Spleen (tissue), 11 donors: ENCODE data around the gene DHX57. TPM values are rescaled to one million over a fixed set of nuclear protein-coding genes. Genes with fewer than 3 reads are reported as not detected.
"Not testable (repeated sequence)": the region's sequence is repeated elsewhere in the genome, so short reads cannot be mapped to it uniquely, and the experiment has no call there.

ENCODE experiments used
- DNase-seq: peaks from one replicate; pipeline ENCODE4 v3.0.0-alpha.2; 2020
- H3K27ac ChIP-seq, 8 donors: fragments of 200-600 bp; sonication (generic) in 7 of 8; 1 replicate in 4 of 8; 2 replicates in 4 of 8; pipeline versions ENCODE4 v1.5.0 to v1.8.0; 2016 to 2021; ENCODE audit warnings: inconsistent platforms in 4 of 8, mild to moderate bottlenecking in 4 of 8, moderate library complexity in 1 of 8
- H3K27me3 ChIP-seq, 7 donors: fragments of 200-600 bp; sonication (generic) in 6 of 7; replicated peaks in 1 of 7; 1 replicate in 4 of 7; 2 replicates in 3 of 7; pipeline versions ENCODE4 v1.5.0 to v1.8.0; 2016 to 2021; ENCODE audit warnings: inconsistent platforms in 3 of 7, mild to moderate bottlenecking in 1 of 7
- H3K36me3 ChIP-seq, 6 donors: fragments of 200-600 bp; sonication (generic) in 5 of 6; 1 replicate in 4 of 6; 2 replicates in 2 of 6; pipeline versions ENCODE4 v1.5.0 to v1.8.0; 2016 to 2021; ENCODE audit warnings: inconsistent platforms in 2 of 6
- H3K4me1 ChIP-seq, 6 donors: fragments of 200-600 bp; sonication (generic) in 5 of 6; 1 replicate in 3 of 6; 2 replicates in 3 of 6; pipeline versions ENCODE4 v1.5.0 to v1.8.0; 2016 to 2021; ENCODE audit warnings: inconsistent platforms in 3 of 6
- H3K4me3 ChIP-seq, 8 donors: fragments of 200-600 bp; sonication (generic) in 7 of 8; 1 replicate in 4 of 8; 2 replicates in 4 of 8; pipeline versions ENCODE4 v1.5.0 to v1.8.0; 2016 to 2021; ENCODE audit warnings: inconsistent platforms in 4 of 8, mild to moderate bottlenecking in 4 of 8, moderate library complexity in 2 of 8
- H3K9me3 ChIP-seq, 8 donors: fragments of 200-600 bp; sonication (generic) in 7 of 8; 1 replicate in 4 of 8; 2 replicates in 4 of 8; pipeline versions ENCODE4 v1.5.0 to v1.8.0; 2016 to 2021; ENCODE audit warnings: inconsistent platforms in 4 of 8
- POLR2A ChIP-seq, 3 donors: fragments of 450-650 bp; IDR thresholded peaks; one replicate each; pipeline ENCODE4 v1.5.1; 2017; ENCODE audit warnings: antibody characterized with exemption in 3 of 3, mild to moderate bottlenecking in 1 of 3
- POLR2AphosphoS5 ChIP-seq, 3 donors: sonication (generic); formaldehyde crosslinking; IDR thresholded peaks; one replicate each; pipeline ENCODE4 v1.5.1; 2017; ENCODE audit warnings: antibody characterized with exemption in 3 of 3
- WGBS, 5 donors: extraction: QIAGEN DNeasy Blood & Tissue Kit in 3 of 5; methylation state at CpG; one replicate each; pipeline versions ENCODE4 v1.1.5 to v1.1.7; 2013 to 2018; 5-methylcytosine and 5-hydroxymethylcytosine counted together
- intact Hi-C: fragments of 100-400 bp; cut with DNase I; formaldehyde crosslinking; loops from one replicate; pipeline ENCODE4 v1.15.0; 2023; ENCODE audit warnings: low total_unique reads
- polyA plus RNA-seq, 3 donors: library from polyadenylated mRNA; stranded (reverse); fragments of 200-250 nt; gene quantifications; one replicate each; pipeline ENCODE4 v1.2.1, GENCODE V29; 2013
- total RNA-seq, 7 donors: library from RNA; depleted of rRNA in 3 of 7; stranded (reverse); fragments of >200 nt in 3 of 7; fragmentation: NEBNext Ultra II Directional in 4 of 7; extraction: Animal tissue kit (Norgen Biotek cat#: 25700) in 4 of 7; gene quantifications; one replicate each; pipeline versions ENCODE4 v1.1.0 to v1.2.1, GENCODE V29; 2016 to 2021
- TF ChIP-seq, protein P1 (sequence below), 11 experiments: fragments of 200-600 bp in 7 of 11; fragments of 450-650 bp in 4 of 11; sonication (generic) in 4 of 11; IDR thresholded peaks in 8 of 11; conservative IDR thresholded peaks in 3 of 11; 1 replicate in 7 of 11; 2 replicates in 4 of 11; pipeline versions ENCODE4 v1.4.0 to v1.8.0; 2016 to 2021; ENCODE audit warnings: antibody characterized with exemption in 11 of 11, inconsistent platforms in 4 of 11, mild to moderate bottlenecking in 1 of 11
- donor health status: healthy with polysubstance abuse.
- donor health status: DM: no; HTN: no; CAD: no; lungs with moderate emphysema.
- donor health status: DM: no; HTN: no; CAD: no.
- donor health status: Bipolar disorder and iron deficiency.
- donor health status: healthy.
- donor health status: DM: no; HTN: no; CAD: no.
- donor health status: DM: yes; HTN: yes; CAD: no.

Gene DHX57
- total and polyA plus RNA-seq, 10 donors: 6.5 to 24.0 (median 14.8) TPM

GRCh38 chr2:38806015-38806732 is 69.6 kb downstream of the DHX57 start:
- Histone ChIP-seq H3K27ac (peak overlapping the region in 4 of 8 donors; percentile 6 to 47 (median 42)), H3K4me3 (no peak overlapping the region), H3K36me3 (peaks cover 0 to 58% (median 11%) of the 10 kb centered on the region in 6 donors), H3K9me3 (no peaks in the 10 kb centered on the region), H3K27me3 (no peaks in the 10 kb centered on the region), H3K4me1 (peaks cover 0 to 18% (median 12%) of the 10 kb centered on the region in 6 donors)
- DNase-seq: no peak
- WGBS, 5 donors: 57 to 85% (median 77%) methylated on average over 2 of the region's 2 CpGs
- intact Hi-C loops: no loop called here
- TF ChIP-seq POLR2AphosphoS5 (IDR thresholded peaks at IDR 0.05) (no peak), POLR2A (IDR thresholded peaks at IDR 0.05) (no peak)
- TF ChIP-seq, protein P1, sequence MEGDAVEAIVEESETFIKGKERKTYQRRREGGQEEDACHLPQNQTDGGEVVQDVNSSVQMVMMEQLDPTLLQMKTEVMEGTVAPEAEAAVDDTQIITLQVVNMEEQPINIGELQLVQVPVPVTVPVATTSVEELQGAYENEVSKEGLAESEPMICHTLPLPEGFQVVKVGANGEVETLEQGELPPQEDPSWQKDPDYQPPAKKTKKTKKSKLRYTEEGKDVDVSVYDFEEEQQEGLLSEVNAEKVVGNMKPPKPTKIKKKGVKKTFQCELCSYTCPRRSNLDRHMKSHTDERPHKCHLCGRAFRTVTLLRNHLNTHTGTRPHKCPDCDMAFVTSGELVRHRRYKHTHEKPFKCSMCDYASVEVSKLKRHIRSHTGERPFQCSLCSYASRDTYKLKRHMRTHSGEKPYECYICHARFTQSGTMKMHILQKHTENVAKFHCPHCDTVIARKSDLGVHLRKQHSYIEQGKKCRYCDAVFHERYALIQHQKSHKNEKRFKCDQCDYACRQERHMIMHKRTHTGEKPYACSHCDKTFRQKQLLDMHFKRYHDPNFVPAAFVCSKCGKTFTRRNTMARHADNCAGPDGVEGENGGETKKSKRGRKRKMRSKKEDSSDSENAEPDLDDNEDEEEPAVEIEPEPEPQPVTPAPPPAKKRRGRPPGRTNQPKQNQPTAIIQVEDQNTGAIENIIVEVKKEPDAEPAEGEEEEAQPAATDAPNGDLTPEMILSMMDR (IDR thresholded peaks at IDR 0.05 in 8 of 11, conservative IDR thresholded peaks at IDR 0.05 in 3 of 11): no peak

DNA sequence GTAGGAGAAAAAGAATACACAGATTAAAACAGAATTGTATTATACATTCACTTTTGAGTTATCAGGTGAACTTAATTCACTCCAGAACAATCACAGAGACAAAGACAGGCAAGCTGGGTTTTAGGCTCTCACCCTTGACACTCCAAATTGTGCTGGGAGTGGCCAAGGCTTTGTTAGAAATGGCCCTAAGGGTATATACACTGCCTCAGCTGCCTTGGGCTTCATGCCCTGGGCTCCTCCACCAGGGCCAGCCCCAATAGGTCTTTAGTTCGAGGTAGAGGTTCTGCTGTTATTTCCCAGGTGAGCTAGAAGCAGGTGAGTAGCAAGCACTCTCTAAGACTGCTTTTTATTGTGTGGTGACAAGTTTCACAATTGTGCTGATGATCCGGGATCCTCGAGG is 77.8 kb downstream of the DHX57 start:
- H3K9me3 ChIP-seq: no peaks in the 10 kb centered on the region
- intact Hi-C loops: no loop called here
- peaks cover 0 to 50% (median 3%) of the 10 kb centered on the region in 6 donors for H3K36me3 ChIP-seq
- TF ChIP-seq, protein P1 (IDR thresholded peaks at IDR 0.05 in 8 of 11, conservative IDR thresholded peaks at IDR 0.05 in 3 of 11): no peak
- TF ChIP-seq POLR2AphosphoS5 (IDR thresholded peaks at IDR 0.05) (no peak), POLR2A (IDR thresholded peaks at IDR 0.05) (no peak)
- DNase-seq: no peak
- H3K27ac ChIP-seq: no peak overlapping the region
- no peaks in the 10 kb centered on the region for H3K4me1 ChIP-seq
- no peak overlapping the region for H3K4me3 ChIP-seq
- no peaks in the 10 kb centered on the region for H3K27me3 ChIP-seq
- WGBS, 5 donors: 84 to 95% (median 94%) methylated on average over 3 of the region's 3 CpGs

DNA sequence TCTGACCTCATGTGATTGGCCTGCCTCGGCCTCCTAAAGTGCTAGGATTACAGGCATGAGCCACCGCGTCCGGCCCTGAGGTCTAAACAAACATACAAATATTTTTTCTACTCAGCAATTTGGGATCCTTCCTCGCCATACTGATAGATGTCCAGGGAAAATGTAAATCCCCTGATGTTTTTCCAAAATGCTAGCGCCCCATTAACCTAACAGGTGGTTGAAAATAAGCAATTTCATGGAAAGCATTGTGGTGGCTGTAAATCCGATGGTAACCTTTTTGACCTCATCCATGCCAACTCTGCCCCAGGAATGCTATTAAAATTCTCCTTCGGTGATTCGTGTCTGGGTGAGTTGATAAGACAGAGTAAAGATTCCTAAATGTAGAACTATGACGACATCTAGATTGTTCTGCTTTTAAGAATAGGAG is 78.5 kb downstream of the DHX57 start:
- Histone ChIP-seq H3K27ac (no peak overlapping the region), H3K4me3 (no peak overlapping the region), H3K27me3 (no peaks in the 10 kb centered on the region), H3K36me3 (peaks cover 0 to 43% (median 1%) of the 10 kb centered on the region in 6 donors), H3K9me3 (no peaks in the 10 kb centered on the region), H3K4me1 (peaks cover 0 to under 1% (median 0%) of the 10 kb centered on the region in 6 donors)
- TF ChIP-seq, protein P1 (IDR thresholded peaks at IDR 0.05 in 8 of 11, conservative IDR thresholded peaks at IDR 0.05 in 3 of 11): no peak
- TF ChIP-seq POLR2A (IDR thresholded peaks at IDR 0.05) (no peak), POLR2AphosphoS5 (IDR thresholded peaks at IDR 0.05) (no peak)
- intact Hi-C loops: no loop called here
- no peak for DNase-seq
- 89 to 93% (median 91%) methylated on average over 10 of the region's 10 CpGs for WGBS, 5 donors

GRCh38 chr2:38795016-38795415 is 80.7 kb downstream of the DHX57 start:
- DNase-seq, H3K27ac ChIP-seq, H3K27me3 ChIP-seq, H3K9me3 ChIP-seq, H3K4me1 ChIP-seq, intact Hi-C loops, H3K4me3 ChIP-seq: not testable (repeated sequence)
- 93 to 96% (median 94%) methylated on average over 7 of the region's 7 CpGs for WGBS, 5 donors
- peaks cover 0 to 22% (median 1%) of the 10 kb centered on the region in 6 donors for H3K36me3 ChIP-seq
